Aorta (tissue), 5 donors: ENCODE data around the gene TUSC7. TPM values are rescaled to one million over a fixed set of nuclear protein-coding genes. Genes with fewer than 3 reads are reported as not detected.

ENCODE experiments used
- ATAC-seq: fragments of 200-7000 bp; cut with Tn5 transposase; one replicate; pipeline ENCODE4 v1.9.1; 2022; ENCODE audit warnings: moderate library complexity; ENCODE audit not compliant: low FRiP score
- DNase-seq, 2 donors: peaks; one replicate each; pipeline ENCODE4 v3.0.0-alpha.2; 2020
- H3K27ac ChIP-seq, 2 donors: one replicate each; pipeline ENCODE4 v1.5.1; 2013; ENCODE audit warnings: low read length in 2 of 2, mild to moderate bottlenecking in 2 of 2, moderate library complexity in 2 of 2, control low read depth in 1 of 2, inconsistent platforms in 1 of 2, low read depth in 1 of 2
- H3K27me3 ChIP-seq, 2 donors: one replicate each; pipeline ENCODE4 v1.6.1; 2013; ENCODE audit warnings: control low read depth in 1 of 2, low read length in 1 of 2, mild to moderate bottlenecking in 1 of 2, moderate library complexity in 1 of 2; ENCODE audit not compliant: insufficient read depth in 2 of 2, control insufficient read depth in 1 of 2
- H3K36me3 ChIP-seq, 2 donors: one replicate each; pipeline ENCODE4 v1.6.1; 2013; ENCODE audit warnings: control low read depth in 1 of 2, low read length in 1 of 2, mild to moderate bottlenecking in 1 of 2; ENCODE audit not compliant: insufficient read depth in 2 of 2, control insufficient read depth in 1 of 2
- H3K4me1 ChIP-seq, 2 donors: one replicate each; pipeline ENCODE4 v1.6.1; 2013; ENCODE audit warnings: low read length in 2 of 2, control low read depth in 1 of 2, mild to moderate bottlenecking in 1 of 2, moderate library complexity in 1 of 2; ENCODE audit not compliant: insufficient read depth in 2 of 2, control insufficient read depth in 1 of 2
- H3K4me3 ChIP-seq, 2 donors: one replicate each; pipeline ENCODE4 v1.5.1; 2013; ENCODE audit warnings: low read length in 2 of 2, control low read depth in 1 of 2, mild to moderate bottlenecking in 1 of 2
- H3K9me3 ChIP-seq: one replicate; pipeline ENCODE4 v1.6.1; 2013; ENCODE audit warnings: mild to moderate bottlenecking, low read length; ENCODE audit not compliant: control insufficient read depth
- WGBS, 2 donors: extraction: QIAGEN DNeasy Blood & Tissue Kit; methylation state at CpG; one replicate each; pipeline ENCODE4 v1.1.7; 2013; 5-methylcytosine and 5-hydroxymethylcytosine counted together
- intact Hi-C, 2 donors: fragments of 100-400 bp; cut with DNase I; formaldehyde crosslinking; loops; one replicate each; pipeline versions ENCODE4 v1.14.2 to v1.15.0; 2022
- polyA plus RNA-seq, 2 donors: library from polyadenylated mRNA; stranded (reverse); fragments of 200-250 nt; gene quantifications; one replicate each; pipeline ENCODE4 v1.2.3, GENCODE V29; 2013
- total RNA-seq, 2 donors: library from RNA; stranded (reverse); fragmentation: NEBNext Ultra II Directional; extraction: Animal tissue kit (Norgen Biotek cat#: 25700); gene quantifications; one replicate each; pipeline ENCODE4 v1.2.1, GENCODE V29; 2021
- donor health status: healthy with polysubstance abuse.
- donor health status: Bipolar disorder and iron deficiency.
- donor health status: DM: no; HTN: no; CAD: no.
- donor health status: DM: no; HTN: no; CAD: no.
- donor health status: DM: yes; HTN: yes; CAD: no.

Gene TUSC7
- total and polyA plus RNA-seq, 4 donors = not detected

DNA sequence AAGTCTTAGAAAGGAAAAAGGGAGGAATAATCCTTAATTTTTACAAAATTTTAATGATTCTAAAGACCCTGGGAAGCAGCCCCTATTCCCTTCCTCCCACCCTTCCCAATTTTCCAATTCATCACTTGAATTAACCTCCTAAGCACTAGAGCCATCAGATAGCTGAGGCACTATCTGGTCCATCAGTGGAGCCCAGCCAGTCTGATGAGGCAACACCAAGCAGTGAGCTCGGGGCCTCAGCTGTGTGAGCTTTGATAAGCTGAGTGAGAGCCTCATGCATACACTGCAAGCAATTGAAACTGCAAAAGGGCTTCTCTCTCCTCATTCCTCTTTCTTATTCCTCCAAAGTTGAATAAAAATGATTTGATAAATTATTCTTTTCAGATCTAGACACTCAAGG is 31.9 kb downstream of the TUSC7 start:
- Histone ChIP-seq H3K36me3 (no peaks in the 10 kb centered on the region), H3K4me1 (no peaks in the 10 kb centered on the region), H3K9me3 (no peaks in the 10 kb centered on the region), H3K27ac (no peak overlapping the region), H3K27me3 (no peaks in the 10 kb centered on the region), H3K4me3 (no peak overlapping the region)
- intact Hi-C loops = no loop called here
- WGBS, 2 donors = 6 to 30% methylated on average over 1 of the region's 1 CpG
- no peak for DNase-seq
- ATAC-seq = no peak

DNA sequence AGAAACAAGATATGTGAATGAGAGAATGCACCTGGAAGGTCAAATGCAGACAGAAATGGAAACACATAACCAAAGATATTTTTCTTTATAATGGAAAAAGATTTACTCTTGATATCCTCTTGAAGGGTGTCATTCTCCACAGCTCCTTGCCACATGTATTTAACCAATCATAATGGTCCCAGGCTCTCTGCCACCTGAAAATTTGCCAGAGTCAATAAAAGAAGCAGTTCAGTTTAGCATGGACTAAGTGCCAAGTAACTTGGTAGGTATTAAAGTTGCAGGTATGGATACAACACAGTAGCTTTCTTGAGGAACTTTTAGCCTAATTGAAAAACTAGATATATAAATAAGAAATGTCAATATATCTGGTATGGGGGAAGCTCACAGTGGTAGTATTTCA is 33.5 kb downstream of the TUSC7 start:
- H3K9me3 ChIP-seq = no peaks in the 10 kb centered on the region
- ATAC-seq (no peak), DNase-seq (no peak)
- no peak overlapping the region for H3K27ac ChIP-seq
- intact Hi-C loops = no loop called here
- no peaks in the 10 kb centered on the region for H3K4me1 ChIP-seq
- no peaks in the 10 kb centered on the region for H3K27me3 ChIP-seq
- H3K4me3 ChIP-seq = no peak overlapping the region
- no peaks in the 10 kb centered on the region for H3K36me3 ChIP-seq

DNA sequence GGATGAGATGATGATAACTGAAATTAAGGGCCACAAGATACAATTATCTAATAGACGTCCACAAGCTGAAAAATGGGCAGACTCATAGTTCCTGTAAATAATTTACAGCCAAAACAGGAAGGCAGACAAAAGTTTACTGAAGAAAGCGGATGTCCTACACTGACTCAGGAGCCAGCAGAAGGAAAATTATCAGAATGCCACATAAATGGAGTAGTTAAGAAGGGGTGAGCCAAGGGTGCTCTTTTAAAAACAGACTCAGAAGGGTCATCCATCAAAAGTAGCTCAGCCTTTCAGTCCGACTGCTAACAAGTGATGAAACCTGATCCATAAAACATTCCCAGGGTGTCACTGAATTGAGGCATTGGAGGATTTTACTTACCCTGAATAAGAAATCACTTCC is 39.8 kb downstream of the TUSC7 start:
- 8 to 9% methylated on average over 3 of the region's 3 CpGs for WGBS, 2 donors
- Histone ChIP-seq H3K27me3 (no peaks in the 10 kb centered on the region), H3K4me3 (no peak overlapping the region), H3K4me1 (no peaks in the 10 kb centered on the region), H3K27ac (no peak overlapping the region), H3K9me3 (no peaks in the 10 kb centered on the region), H3K36me3 (no peaks in the 10 kb centered on the region)
- DNase-seq (no peak), ATAC-seq (no peak)
- intact Hi-C loops = no loop called here

DNA sequence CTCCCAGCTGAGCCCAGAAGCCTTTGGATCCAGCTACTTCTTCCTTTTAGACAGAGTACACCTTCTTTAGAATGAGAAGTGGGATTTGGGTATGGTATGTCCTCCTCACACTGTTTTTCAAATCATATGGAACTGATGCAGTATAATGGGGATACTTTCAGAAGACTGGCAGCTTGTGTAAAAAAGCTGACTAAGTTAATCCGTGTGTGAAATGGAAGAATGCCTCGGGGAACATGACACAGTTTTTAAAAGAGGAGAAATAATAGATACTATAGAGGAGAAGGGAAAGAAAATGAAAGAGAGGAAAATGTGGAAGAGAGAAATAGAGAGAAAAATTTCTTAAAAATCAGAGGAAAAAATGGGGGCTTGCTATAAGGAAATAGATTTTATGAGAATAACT is 47.7 kb downstream of the TUSC7 start:
- 17 to 28% methylated on average over 2 of the region's 2 CpGs for WGBS, 2 donors
- Histone ChIP-seq H3K9me3 (no peaks in the 10 kb centered on the region), H3K4me3 (no peak overlapping the region), H3K4me1 (no peaks in the 10 kb centered on the region), H3K36me3 (no peaks in the 10 kb centered on the region), H3K27me3 (no peaks in the 10 kb centered on the region), H3K27ac (no peak overlapping the region)
- DNase-seq = no peak
- no peak for ATAC-seq
- intact Hi-C loops = no loop called here

DNA sequence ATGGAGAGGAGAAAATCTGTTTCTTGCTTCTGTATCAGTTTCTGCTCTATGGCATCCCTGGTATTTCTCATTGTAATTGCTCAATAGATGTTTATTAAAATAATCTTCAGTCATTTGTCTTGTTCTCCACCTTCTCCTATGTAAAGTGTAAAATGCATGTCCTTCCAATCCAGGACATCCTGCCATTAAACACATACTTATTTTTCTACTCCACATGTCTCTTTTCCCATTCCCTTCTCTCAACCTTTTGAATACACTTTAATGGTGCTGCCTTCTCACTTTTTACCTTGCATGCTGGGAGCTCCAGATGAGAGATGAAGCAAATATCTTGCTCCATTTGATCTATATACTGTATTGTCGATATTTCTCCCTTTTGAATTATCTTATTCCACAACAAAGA is 49.7 kb downstream of the TUSC7 start:
- Histone ChIP-seq H3K36me3 (no peaks in the 10 kb centered on the region), H3K4me3 (no peak overlapping the region), H3K4me1 (no peaks in the 10 kb centered on the region), H3K27me3 (no peaks in the 10 kb centered on the region), H3K9me3 (no peaks in the 10 kb centered on the region), H3K27ac (no peak overlapping the region)
- ATAC-seq (no peak), DNase-seq (no peak)
- intact Hi-C loops = no loop called here
- 88% methylated on average over 1 of the region's 1 CpG for WGBS, 2 donors
